Gastroesophageal sphincter (tissue), 3 donors: ENCODE results near the gene HOGA1.

ENCODE experiments used
- CTCF ChIP-seq, 4 experiments: fragments of 200-600 bp in 2 of 4; fragments of 450-650 bp in 2 of 4; sonication (generic) in 1 of 4; IDR thresholded peaks; one replicate each; pipeline ENCODE4 v1.5.1; 2017 to 2019; ENCODE audit warnings: antibody characterized with exemption in 4 of 4, mild to moderate bottlenecking in 2 of 4, moderate library complexity in 2 of 4
- POLR2AphosphoS5 ChIP-seq: sonication (generic); formaldehyde crosslinking; IDR thresholded peaks from one replicate; pipeline ENCODE4 v1.6.1; 2017; ENCODE audit warnings: antibody characterized with exemption

DNA sequence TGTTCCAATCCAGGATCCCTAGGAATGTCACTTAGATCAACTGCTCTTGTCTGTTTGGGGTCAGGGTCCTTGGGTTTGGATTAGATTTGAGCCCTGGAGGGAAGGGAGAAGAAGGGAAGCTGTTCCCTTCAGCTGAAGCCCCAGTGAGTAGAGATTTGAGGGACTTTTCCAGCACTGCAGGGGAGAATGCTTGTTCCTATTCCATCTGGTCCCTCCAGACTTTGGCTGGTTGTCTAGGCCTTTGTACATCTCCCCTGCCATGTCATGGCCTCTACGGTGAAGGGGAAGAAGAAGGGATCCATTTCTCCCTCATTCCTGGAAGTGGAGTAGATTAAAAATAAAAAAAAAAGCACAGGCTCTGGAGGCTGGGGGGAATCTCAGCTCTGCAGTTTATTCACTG lies 16.4 kb downstream of the HOGA1 start:
- TF ChIP-seq CTCF (IDR thresholded peaks at IDR 0.05), result no peak
- TF ChIP-seq POLR2AphosphoS5, result no peak
